T follicular helper cell (primary cell): ENCODE data around the gene CDIP1.
A peak's percentile ranks its signal among the peaks of the same experiment; 100 is the strongest.

Experiments
- DNase-seq: peaks from one replicate; pipeline ENCODE4 v3.0.0-alpha.2; 2020; ENCODE audit warnings: low read depth

CDIP1 gene

DNA sequence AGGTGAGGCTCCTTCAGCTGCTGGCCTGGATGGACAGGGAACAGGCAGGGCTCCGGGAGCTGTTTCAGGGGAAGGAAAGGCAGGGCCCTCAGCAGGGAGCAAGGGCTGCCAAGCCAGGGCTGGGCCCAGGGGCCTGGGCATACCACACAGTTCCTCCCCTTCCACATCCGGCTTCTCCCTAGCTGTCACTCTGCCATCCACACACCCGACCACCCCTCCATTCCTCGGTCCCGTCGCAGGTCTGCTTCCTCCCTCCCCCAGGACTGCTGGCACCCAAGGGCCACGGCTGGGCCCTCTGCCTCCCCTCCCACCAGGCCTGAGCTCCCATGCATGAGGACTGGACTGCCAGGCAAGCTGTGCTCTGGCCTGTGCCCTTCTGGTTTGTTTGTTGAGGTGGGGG, 24.0 kb downstream of the CDIP1 start:
- no peak for DNase-seq

DNA sequence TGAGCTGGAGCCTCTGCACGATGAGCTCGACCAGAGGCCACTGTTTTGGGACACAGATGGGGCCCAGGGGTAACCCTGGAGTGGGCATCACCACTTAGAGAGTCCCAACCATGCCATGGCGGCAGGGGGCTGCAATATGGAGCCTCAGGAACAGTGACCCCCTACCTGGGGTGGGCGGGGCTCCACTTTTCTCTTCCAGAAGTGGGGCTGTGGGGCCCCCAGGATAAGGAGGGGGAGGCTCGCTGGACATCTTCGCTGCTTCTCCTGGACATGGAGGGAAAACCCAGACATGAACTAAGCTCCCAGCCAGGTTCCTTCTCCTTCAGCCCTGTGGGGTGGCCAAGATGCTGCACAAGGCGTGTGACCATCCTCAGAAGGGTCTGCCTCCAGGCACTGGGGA, 24.7 kb downstream of the CDIP1 start:
- no peak for DNase-seq

DNA sequence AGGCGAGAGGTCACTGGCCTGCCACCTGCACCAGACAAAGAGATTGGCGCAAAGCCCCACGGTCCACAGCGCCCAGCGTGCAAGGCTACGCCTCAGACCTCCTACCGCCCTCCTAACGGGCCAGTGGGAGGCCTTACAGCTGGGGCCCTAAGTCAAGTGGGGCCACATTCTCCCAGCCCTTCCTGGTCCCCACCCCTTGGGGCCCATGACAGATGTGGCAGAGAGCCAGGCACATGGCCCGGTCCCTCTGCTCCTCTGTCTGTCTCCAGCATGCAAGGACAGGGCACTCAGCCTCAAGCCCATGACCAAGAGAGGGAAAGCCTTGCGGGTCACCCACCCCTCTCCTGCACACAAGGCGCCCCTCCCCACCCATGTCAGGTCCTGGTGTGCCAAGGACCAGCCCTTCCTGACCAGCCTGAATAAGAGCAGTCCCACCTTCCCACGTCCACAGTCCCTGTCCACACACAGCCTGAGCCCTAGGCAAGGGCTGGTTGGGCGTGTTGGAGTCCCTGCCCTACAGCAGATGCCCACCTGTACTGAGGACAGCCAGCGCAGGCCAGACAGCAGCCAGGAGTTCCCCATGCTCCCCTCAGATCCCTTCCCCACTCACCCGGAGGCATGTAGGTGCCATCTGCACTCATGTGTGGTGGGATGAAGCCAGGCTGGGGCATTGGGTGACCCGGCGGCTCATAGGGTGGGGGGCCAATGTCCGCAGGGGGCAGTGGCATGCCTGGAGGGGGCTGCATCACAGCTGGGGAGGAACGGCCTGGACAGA, 25.3 kb downstream of the CDIP1 start:
- DNase-seq: no peak

DNA sequence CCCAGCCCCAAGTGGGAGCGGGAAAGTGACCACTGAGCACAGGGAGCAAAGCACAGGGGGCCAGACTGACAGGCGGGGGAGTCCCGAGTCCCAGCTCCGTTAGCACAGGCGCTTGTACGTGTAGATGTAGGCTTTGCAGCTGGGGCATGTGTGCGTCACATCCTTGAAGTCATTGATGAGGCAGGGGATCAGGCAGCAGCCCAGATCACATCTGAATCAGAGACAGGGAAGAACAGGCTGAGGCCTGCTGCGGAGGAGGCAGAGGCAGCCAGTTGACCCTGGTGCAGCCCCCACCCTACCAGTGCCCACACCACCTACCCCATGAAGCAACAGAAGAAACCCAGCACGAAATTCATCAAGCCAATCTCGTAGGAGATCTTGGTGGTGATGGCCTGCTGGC, 26.1 kb downstream of the CDIP1 start:
- DNase-seq: no peak

DNA sequence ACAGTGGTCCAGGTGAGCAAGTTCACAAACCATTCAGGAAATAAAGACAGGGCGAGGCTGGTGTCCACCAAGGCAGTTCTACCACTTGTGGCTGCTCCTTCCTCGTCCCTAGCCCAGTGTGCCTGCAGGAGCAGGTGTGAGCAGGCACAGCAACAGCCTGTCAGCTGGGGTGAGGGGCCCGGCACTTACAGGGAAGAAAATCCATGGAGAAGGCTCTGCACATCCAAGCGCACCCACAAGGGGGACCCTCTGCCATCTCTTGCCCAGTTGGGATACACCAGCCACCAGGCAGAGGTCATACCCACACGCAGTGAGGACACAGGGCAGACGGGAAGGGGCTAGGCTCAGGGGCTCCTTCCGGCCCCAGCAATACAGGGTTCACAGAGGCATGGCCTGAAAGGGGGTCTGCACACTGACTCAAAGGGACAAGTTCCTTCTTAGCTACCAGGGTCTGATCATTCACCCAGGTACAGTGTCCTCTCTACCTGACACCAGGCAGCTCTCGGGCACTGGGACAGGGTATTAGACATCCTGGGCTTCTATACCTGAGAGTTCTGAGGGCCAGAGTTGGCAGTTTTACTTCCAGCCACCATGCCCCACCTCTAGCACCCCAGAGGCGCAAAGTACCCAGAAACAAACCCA, 27.0 kb downstream of the CDIP1 start:
- DNase-seq: no peak

DNA sequence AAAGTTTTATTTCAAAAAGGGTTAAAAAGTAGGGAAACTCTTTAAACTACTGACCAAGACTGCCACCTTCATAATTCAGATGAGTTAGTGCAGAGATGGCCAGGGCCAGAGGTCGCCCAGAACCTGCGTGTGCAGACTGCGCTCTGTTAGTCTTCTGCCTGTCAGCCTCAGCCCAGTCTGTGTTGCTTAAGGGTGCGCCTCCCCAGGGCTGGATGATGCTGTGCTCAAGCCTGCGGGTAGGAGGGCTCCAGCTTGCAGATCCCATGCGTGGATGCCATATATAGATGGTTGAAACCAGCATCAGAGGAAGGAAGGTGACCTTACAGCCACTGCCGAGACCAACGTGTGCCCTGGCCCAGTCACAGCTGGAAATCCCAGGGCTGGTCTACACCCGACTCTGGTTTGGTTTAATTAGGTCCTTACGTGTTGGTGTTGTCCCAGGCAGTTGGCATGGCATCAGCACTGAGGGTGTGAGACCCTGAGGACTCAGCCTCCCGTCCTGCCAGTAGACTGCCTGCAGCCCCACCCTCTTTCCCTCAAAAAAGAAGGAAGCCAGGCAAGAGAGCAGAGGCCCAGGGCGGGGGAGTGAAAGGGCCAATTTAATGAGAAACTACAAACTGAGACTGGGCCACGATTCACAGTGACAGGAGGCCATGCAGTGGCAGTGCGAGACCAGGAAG, 27.7 kb downstream of the CDIP1 start:
- DNase-seq: no peak

DNA sequence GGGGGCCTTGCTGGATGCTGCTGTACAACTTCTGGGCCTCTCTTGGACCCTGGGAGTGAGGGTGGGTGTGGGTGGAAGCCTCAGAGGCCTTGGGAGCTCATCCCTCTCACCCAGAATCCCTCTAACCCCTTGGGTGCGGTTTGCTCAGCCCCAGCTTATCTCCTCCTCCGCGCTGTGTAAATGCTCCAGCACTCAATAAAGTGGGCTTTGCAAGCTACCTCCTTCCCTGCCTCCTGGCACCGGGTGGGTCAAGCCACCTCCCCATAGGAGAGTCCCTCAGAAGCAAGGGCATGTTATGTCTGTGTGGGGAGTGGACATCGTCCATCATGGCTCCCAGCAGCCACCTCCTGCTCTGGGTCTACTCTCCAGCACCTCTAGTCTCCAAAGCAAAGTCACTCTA, 28.4 kb downstream of the CDIP1 start:
- DNase-seq: no peak

DNA sequence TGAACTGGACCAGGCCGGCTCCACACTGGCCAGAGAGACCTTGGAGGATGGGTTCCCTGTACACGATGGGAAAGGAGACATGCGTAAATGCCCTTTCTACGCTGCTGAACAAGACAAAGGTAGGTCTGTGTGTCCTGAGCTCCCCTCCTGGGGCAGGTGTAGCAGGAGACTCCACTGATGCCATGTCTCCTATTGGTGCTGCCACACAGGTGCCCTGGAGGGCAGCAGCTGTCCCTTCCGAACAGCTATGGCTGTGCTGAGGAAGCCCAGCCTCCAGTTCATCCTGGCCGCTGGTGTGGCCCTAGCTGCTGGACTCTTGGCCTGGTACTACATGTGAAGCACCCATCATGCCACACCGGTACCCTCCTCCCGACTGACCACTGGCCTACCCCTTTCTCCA, 29.2 kb downstream of the CDIP1 start:
- no peak for DNase-seq

DNA sequence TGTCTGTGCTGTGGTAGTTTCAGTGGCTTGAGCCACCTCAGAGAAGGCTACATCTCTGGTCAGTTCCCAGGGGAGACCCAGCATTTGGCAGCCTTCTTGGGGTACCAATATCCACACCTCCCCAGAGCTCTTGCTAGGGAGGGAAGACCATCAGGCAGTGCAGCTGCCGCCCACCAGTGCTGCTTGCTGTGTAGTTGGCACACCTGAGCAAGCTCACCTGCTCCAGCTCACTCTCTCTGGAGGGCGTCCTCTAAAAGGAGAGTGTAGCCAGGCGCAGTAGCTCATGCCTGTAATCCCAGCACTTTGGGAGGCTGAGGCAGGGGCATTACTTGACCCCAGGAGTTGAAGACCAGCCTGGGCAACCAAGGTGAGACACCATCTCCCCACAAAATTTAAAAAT, 29.8 kb downstream of the CDIP1 start:
- no peak for DNase-seq

DNA sequence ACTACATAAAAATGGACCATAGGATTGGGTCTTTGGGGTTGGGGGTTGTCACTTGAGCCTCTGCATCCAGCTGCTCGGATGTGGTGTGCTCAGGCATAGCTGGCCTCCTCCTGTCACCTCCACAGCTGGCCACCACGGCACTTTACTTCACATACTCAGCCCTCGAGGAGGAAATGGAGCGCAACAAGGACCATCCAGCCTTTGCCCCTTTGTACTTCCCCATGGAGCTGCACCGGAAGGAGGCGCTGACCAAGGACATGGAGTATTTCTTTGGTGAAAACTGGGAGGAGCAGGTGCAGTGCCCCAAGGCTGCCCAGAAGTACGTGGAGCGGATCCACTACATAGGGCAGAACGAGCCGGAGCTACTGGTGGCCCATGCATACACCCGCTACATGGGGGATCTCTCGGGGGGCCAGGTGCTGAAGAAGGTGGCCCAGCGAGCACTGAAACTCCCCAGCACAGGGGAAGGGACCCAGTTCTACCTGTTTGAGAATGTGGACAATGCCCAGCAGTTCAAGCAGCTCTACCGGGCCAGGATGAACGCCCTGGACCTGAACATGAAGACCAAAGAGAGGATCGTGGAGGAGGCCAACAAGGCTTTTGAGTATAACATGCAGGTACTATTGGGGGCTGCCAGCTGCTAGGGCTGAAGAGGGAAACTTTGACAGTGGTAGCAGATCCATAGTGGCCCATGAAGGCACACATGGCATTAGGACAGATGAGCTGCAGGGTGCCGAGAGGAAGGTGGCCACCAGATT, 30.8 kb downstream of the CDIP1 start:
- DNase-seq: no peak

DNA sequence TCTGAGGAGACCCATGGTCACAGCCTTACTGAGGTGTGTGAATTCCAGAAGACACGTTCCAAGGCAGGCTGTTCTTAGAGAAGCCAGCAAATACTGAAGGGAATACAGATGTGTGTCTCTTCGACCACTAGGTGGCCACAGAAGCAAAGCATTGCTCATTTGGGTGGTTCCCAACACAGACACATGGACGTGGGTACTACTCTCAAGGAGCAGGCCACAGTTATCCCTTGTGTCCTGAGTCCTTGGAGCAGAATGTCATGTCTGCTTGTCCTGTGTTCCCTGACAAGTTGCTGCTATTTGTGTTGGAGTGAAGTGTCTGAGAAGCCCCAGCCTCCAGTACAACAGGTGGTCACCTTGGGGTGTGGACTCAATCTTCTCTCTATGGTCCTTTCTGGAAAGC, 32.1 kb downstream of the CDIP1 start:
- peak; percentile 45 for DNase-seq

DNA sequence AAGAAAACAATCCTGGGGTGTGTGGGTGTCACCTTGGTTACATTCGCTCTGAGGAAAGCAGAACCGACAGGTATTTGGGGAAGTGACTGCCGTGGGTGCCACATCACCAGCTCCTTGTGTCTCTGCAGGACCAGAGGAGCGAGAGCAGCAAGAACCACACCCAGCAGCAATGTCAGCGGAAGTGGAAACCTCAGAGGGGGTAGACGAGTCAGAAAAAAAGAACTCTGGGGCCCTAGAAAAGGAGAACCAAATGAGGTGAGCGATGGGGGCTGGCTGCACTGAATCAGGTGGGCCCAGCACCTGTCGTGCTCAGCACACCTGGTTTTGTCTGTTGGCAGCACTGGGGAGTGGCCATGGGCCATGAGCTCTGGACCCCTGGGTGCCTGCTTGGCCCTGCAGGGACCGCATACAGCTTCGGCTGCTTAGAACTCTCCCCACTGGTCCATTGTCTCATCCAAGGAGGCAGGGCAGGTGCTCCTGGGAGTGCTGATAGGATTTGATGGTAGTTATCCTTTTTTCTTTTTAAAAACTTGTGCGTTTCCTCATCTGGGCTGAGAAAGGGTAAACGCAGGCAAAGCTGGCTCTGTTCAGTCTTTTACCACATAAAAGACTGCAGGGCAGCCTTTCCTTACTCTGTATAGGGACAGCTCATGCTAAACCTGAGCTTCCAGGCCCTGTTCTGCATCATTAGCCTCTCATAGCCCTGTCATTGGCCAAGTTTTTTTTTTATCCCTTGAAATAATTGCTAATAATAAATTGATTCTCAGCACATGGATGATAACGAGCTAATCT, 33.0 kb downstream of the CDIP1 start:
- peak; percentile 79 for DNase-seq

DNA sequence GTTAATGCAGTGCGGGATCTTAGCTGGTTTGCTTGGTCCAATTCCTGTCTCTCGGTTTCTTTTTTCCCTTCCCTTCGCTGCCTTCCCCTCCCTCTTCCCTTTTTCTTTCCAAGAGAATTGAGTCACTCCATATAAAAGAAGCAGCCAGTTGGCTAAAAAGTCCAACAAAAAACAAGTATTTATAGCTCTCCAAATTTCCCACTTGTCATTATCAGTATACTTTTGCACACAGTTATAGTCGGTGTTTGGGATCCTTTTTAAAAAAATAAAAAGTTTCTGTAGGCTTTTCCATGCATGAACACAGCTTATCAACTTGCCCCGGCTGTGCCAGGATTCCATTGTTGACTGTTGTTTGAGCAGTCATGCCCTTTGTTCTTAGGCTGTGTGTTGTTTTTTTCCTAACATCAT, 37.5 kb downstream of the CDIP1 start:
- DNase-seq: no peak

DNA sequence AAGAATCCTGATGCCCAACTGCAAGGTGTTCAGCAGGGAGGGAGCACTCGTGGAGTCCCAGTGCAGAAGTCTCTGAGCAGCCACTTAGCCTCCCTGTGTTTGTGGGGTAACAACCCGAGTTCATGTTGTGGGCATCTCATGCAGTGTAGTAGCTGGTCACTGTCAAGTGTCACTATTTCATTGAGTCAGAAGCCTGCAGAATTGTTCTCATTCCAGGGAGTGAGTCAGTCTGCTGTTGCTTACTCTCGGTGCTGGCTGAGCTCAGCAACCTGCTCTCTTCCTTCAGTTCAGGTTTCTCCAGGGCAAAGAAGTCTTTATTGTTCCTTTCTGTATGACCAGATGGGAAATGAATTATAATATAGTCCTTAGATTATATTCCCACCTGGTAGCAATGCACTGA, 38.3 kb downstream of the CDIP1 start:
- no peak for DNase-seq

DNA sequence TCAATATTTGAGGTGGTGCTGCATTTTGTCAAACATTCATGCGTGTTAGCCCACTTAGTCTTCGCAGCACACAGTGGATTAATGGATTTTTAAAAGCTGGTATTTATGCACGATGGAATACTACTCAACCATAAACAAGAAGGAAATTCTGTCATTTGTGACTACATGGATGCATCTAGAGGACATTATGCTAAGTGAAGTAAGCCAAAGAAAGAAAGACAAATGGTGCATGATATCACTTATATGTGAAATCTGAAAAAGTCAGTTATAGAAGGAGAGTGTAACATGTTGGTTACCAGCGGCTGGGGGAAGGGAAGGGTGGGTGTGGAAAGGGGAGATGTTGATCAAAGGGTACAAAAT, 39.4 kb downstream of the CDIP1 start:
- no peak for DNase-seq

DNA sequence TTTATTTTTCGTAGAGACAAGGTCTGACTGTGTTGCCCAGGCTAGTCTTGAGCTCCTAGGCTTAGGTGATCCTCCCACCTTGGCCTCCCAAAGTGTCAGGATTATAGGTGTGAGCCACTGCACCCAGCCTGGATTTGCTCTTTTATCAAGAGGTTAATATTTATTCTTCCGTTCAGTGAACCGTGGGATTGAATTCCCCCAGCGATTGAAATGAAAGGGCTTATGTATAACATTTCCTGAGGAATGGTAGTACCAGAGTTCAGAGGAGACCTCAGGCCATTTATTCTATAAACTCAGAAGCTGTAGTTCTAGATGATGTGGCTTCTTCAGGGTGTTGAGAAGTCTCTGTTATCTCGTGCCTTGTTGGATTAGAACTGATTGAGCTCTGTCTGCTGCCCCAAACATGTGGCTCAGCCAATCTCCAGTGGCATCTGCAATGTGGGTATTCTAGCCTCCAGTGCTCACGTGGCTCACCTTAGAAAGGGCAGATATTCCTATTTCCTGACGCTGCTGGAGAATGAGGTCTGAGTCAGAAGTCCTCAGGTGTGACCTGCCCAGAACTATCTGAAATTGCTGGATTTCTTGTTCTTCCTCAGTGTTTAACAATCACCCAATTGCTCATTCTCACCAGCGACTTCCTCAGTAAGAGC, 39.9 kb downstream of the CDIP1 start:
- no peak for DNase-seq

DNA sequence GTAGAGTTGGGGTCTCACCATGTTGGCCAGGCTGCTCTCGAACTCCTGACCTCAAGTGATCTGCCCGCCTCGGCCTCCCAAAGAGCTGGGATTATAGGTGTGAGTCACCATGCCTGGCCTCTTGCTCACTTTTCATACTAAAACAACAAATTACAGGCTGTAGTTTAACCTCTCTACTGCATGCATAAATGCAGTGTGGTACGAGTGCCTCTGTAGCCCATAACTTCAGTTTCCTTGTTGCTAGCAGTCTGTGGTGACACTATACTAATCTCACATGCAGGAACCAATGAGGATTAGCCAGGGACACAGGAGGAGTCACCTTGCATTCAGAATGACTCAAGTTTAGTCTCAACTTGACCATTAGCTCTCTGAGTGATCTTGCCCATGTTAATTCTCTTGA, 42.3 kb downstream of the CDIP1 start:
- DNase-seq: no peak

DNA sequence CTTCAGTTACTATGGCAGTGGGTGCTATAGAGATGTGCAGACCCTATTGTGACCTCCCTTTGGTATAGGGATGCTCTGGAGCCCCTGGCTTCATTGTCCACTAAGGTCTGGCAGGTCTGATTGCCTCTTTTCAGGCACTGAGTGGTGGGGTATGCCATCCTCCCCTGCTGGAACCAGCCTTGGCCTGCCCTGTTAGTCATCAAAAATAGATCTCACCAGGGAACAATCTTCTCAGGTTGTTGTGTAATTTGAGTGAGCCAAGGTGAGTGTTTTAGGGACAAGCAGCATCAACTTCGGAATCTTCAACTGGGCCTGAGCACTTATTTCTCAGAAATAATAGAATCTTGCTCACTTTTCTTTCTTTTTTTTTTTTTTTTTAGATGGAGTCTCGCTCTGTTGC, 42.8 kb downstream of the CDIP1 start:
- no peak for DNase-seq

DNA sequence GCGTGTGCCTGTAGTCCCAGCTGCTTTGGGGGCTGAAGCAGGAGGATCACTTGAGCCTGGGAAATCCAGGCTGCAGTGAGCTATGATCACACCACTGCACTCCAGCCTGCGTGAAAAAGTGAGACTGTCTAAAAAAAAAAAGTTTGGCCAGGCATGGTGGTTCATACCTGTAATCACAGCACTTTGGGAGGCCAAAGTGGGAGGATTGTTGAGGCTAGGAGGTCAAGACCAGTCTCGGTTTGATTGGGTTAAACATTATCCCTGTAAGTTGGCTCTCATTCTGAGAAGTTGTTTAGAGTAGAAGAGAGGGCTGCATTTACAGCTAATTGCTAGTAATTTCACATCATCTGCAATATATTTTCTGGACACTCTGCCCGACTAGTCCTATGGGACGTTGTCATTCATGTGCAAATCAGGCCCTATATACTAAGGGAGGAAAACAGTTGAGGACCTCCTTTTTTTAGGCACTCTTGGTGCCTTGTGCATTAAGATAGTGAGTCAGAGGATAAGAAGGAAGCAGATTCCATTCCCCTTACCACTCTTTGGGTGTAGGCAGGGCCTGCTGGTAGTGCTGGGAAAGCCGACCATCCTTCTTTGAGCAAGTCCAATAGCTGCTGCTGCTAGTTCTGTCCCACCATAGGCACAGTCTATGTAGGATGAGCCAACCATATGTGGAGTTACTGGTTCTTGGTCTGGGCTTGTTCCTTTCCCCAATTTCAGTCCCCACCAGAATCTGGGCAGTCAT, 43.7 kb downstream of the CDIP1 start:
- DNase-seq: no peak

DNA sequence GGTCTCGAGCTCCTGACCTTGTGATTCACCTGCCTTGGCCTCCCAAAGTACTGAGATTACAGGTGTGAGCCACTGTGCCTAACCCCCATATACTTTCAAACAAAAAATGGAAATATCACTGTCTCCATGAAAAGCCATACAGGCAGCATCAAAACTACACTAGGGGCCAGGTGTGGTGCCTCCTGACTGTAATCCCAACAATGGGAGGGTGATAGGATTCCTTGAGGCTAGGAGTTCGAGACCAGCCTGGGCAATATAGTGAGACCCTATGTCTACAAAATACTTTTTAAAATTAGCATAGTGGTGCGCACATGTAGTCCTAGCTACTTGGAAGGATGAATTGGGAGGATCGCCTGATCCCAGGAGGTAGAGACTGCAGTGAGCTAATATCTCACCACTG, 46.7 kb downstream of the CDIP1 start:
- DNase-seq: no peak

DNA sequence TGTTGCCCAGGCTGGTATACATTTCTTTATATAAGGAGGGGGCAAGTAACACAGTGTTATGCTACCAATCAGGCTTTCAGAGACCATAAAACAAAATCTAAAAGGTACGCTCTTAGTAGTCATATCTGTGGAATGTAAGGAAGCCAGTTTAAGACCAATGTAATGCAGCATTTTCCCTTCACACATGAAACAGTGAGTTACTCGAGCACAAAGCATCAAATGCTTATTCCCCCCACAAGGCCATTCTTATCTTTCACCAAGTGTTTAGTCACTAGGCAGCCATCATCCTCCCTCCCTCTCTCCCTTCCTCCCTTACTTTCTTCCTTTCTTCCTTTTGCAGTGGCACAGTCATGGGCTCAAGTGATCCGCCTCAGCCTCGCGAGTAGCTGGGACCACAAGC, 49.5 kb downstream of the CDIP1 start:
- DNase-seq: no peak
